Measurements from ENCODE around the gene PLA2G3. TPM values are rescaled to one million over a fixed set of nuclear protein-coding genes. Genes with fewer than 3 reads are reported as not detected.
"Not testable (repeated sequence)": the region's sequence is repeated elsewhere in the genome, so short reads cannot be mapped to it uniquely, and the experiment has no call there.

The PLA2G3 gene
- total and polyA plus RNA-seq, 2 of the 13 experiments (the other 11 are each of a cell fraction or from before 2014, with no cell fraction given), result 0.12 to 0.42 TPM

DNA sequence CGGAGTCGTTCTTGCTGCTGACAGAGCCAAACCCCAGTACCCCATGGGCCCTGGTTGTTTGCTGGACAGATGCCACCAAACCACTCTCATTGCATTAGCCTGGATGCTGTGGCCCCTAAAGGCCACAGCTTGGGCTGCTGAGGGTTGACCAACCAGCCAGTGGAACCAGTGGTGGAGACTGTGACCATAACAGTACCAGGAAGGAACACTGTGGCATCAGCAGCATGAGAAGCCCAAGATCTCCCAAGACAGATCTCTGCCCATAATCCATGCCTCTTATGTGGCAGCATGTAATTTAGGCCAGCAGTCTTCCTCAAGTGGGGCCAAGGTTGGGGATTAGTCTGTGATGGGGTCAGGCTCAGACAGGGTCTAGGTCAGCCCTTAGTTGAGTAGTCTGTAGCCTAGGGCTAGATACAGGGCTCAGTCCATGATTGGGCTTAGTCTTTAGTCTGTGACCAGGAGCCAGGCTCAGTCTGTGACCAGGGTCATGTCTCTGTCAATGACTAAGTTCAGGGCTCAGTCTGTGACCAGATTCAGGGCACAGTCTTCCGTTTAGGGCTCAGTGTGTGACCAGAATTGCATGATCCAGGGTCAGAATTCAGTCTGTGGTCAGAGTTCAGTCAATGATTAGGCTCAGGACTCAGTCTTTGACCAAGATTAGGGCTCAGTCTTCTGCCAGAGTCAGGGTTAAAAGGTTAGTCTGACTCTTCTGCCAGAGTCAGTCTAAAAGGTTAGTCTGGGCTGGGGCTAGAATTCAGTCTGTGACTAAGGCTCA, 22.1 kb downstream of the PLA2G3 start (continued):
- TF ChIP-seq ZNF784 (CRISPR knock-in tag; IDR thresholded peaks at IDR 0.05; ENCODE audit: borderline replicate concordance), result no peak

GRCh38 chr22:31112547-31113091, 27.7 kb downstream of the PLA2G3 start:
- H2AFZ ChIP-seq (ENCODE audit: low read length); H3K36me3 ChIP-seq (replicated peaks in 1 of 2; ENCODE audit: control insufficient read depth in 1 of 2, insufficient read depth in 2 of 2, low read length in 2 of 2); ATAC-seq; H3K9me3 ChIP-seq (ENCODE audit: low read length); in situ Hi-C loops (cut with HindIII; ENCODE audit: extremely low pct_ligation_motif_present, low pct_unique_long_range_greater_than_20kb); H4K20me1 ChIP-seq (ENCODE audit: insufficient read depth, low read length); H3K27ac ChIP-seq (ENCODE audit: extremely low read length, insufficient read depth, low read length); H3K4me3 ChIP-seq (replicated peaks in 1 of 3; ENCODE audit: insufficient read depth in 1 of 3, low read depth in 2 of 3, low read length in 3 of 3); DNase-seq (ENCODE audit: low spot score); BruUV-seq (replicated peaks); H3K4me1 ChIP-seq (ENCODE audit: insufficient read depth, low read length); H3K9ac ChIP-seq (ENCODE audit: insufficient read depth, low read depth, low read length); H3K27me3 ChIP-seq (ENCODE audit: control insufficient read depth in 1 of 2, insufficient read depth in 2 of 2, low read length in 2 of 2); H3K79me2 ChIP-seq (ENCODE audit: insufficient read depth, low read length); CTCF ChIA-PET (ENCODE audit: low intra/inter-chr PET ratio, low total read pairs); intact Hi-C loops (cut with micrococcal nuclease; ENCODE audit: unreplicated experiment); FAIRE-seq; POLR2A ChIA-PET; H3K4me2 ChIP-seq (ENCODE audit: low read depth, low read length): not testable (repeated sequence)
- 71% methylated on average over 7 of the region's 7 CpGs for WGBS (ENCODE audit: low lambda C conversion rate)
- TF ChIP-seq NFYC (CRISPR knock-in tag; IDR thresholded peaks at IDR 0.05) (peak; percentile 49), NFYB (CRISPR knock-in tag; IDR thresholded peaks at IDR 0.05) (peak; percentile 63)

DNA sequence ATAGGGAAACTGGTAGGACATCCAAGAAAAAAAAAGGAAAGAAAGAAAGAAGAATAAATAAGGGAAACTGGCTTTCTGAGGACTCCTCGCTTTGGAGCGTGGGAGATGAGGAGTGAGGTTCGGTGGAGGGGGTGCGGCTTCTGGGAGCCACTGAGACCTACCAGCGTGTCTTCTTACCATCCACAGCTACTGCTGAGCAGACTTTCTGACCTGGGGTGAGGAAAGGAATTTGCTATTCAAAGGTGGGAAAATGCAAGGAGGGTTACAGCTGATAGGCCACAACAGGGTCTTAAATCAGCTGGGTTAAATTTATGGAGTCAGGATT, 32.5 kb downstream of the PLA2G3 start:
- CTCF ChIA-PET (ENCODE audit: low intra/inter-chr PET ratio, low total read pairs), result interaction anchor here (1.5 to 1.6 kb wide), 2 partner anchors 41 to 123 kb away, joined by 6 to 17 read pairs; no protein-coding TSS in a partner anchor
- 19% methylated on average over 5 of the region's 5 CpGs for WGBS (ENCODE audit: low lambda C conversion rate)
- intact Hi-C loops (cut with micrococcal nuclease; ENCODE audit: unreplicated experiment), result loop anchor here (1.0 kb wide), 1 partner anchor 41 kb away; no protein-coding TSS in a partner anchor
- TF ChIP-seq HMGXB3 (CRISPR knock-in tag; IDR thresholded peaks at IDR 0.05; ENCODE audit: borderline replicate concordance) (0 out of 2 replicates have a peak, but pooled peaks have one; percentile 4), ZBTB20 (CRISPR knock-in tag; IDR thresholded peaks at IDR 0.05; ENCODE audit: borderline replicate concordance, low read depth) (no peak), ZNF224 (CRISPR knock-in tag; IDR thresholded peaks at IDR 0.05) (no peak), CAMTA2 (CRISPR knock-in tag; IDR thresholded peaks at IDR 0.05; ENCODE audit: borderline replicate concordance) (no peak), ZNF367 (CRISPR knock-in tag; IDR thresholded peaks at IDR 0.05; ENCODE audit: borderline replicate concordance) (no peak), CC2D1A (CRISPR knock-in tag; IDR thresholded peaks at IDR 0.05) (no peak), ZNF234 (CRISPR knock-in tag; conservative IDR thresholded peaks at IDR 0.05) (no peak)

More for the DNA sequence above, 32.5 kb downstream of the PLA2G3 start:
- peak overlapping the region; percentile 20 for H2AFZ ChIP-seq (ENCODE audit: low read length)
- H3K27ac ChIP-seq (ENCODE audit: extremely low read length, insufficient read depth, low read length), result no peak overlapping the region
- ATAC-seq, result peak; percentile 31
- no peaks in the 10 kb centered on the region for H3K27me3 ChIP-seq (ENCODE audit: control insufficient read depth in 1 of 2, insufficient read depth in 2 of 2, low read length in 2 of 2)
- peak overlapping the region; percentile 88 for H3K4me2 ChIP-seq (ENCODE audit: low read depth, low read length)
- no peaks in the 10 kb centered on the region for H3K36me3 ChIP-seq (replicated peaks in 1 of 2; ENCODE audit: control insufficient read depth in 1 of 2, insufficient read depth in 2 of 2, low read length in 2 of 2)
- no TSS peak for BruUV-seq (replicated peaks)
- no peak for FAIRE-seq
- no peaks in the 10 kb centered on the region for H3K9me3 ChIP-seq (ENCODE audit: low read length)
- POLR2A ChIA-PET, result interaction anchor here (1.0 to 1.5 kb wide), 11 partner anchors 8 to 139 kb away, joined by 3 to 7 read pairs (median 4); partner anchors contain the start of genes PLA2G3, SMTN and TUG1
- peak overlapping the region; percentile 47; the same call in 1 of the 2 replicates for H3K9ac ChIP-seq (ENCODE audit: insufficient read depth, low read depth, low read length)
- peak overlapping the region; percentile 39 to 64 (median 44); a peak in 5 of 6 replicates for H3K4me3 ChIP-seq (replicated peaks in 1 of 3; ENCODE audit: insufficient read depth in 1 of 3, low read depth in 2 of 3, low read length in 3 of 3)
- in situ Hi-C loops (cut with HindIII; ENCODE audit: extremely low pct_ligation_motif_present, low pct_unique_long_range_greater_than_20kb), result no loop called here
- H3K4me1 ChIP-seq (ENCODE audit: insufficient read depth, low read length), result peaks cover 22% of the 10 kb centered on the region
- no peaks in the 10 kb centered on the region for H4K20me1 ChIP-seq (ENCODE audit: insufficient read depth, low read length)
- no peak for DNase-seq (ENCODE audit: low spot score)
- no peaks in the 10 kb centered on the region for H3K79me2 ChIP-seq (ENCODE audit: insufficient read depth, low read length)
